HG02885 (cell line): ENCODE measurements around the gene KRT32.
A peak's percentile ranks its signal among the peaks of the same experiment; 100 is the strongest.

Source experiments
- ATAC-seq: cut with Tn5 transposase; IDR thresholded peaks from one replicate; pipeline ENCODE4 v1.9.1; 2021; ENCODE audit warnings: mild to moderate bottlenecking; ENCODE audit not compliant: unreplicated experiment, poor library complexity

The KRT32 gene

DNA sequence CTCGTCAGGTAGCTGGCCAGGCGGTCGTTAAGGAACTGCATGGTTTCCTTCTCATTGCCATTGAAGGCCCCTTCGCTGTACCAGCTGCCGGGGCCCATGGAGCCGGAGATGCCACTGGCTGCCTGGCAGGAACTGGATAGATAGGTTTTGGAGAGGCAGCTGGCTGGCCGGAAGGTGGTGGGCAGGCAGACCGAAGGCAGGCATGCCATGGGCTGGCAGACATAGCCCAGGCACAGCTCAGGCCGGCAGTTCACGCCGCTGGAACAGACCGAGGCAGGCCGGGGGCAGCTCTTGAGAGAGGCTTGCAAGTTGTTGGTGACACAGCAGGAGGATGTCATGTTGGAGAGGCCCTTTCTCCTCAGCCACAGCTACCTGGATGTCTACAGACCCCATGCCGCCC is at the start of gene KRT32:
Gene KRT32, minus strand, starts transcription at position 399 of the 400 bp plus-strand sequence. Its CDS starts 61 bp downstream, at position 338.
- no peak for ATAC-seq

DNA sequence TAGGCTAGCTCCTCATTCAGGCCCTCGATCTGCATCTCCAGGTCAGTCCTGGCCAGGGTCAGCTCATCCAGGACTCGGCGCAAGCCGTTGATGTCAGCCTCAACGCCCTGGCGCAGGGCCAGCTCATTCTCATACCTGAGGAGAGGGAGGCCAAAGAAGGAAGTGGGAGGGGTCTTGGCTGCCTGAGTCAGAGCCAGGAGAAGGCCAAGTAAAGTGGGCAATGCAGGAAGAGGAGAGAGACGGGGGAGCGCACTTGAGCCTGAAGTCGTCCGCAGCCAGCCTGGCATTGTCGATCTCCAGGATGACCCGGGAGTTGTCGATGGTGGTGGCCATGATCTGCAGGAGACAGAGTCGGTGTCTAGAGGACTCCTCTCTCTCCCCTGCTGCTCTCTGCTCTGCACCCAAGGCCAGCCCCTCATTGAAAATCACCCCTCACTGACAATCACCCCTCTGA is 49.7 kb upstream of the KRT32 start:
- no peak for ATAC-seq

DNA sequence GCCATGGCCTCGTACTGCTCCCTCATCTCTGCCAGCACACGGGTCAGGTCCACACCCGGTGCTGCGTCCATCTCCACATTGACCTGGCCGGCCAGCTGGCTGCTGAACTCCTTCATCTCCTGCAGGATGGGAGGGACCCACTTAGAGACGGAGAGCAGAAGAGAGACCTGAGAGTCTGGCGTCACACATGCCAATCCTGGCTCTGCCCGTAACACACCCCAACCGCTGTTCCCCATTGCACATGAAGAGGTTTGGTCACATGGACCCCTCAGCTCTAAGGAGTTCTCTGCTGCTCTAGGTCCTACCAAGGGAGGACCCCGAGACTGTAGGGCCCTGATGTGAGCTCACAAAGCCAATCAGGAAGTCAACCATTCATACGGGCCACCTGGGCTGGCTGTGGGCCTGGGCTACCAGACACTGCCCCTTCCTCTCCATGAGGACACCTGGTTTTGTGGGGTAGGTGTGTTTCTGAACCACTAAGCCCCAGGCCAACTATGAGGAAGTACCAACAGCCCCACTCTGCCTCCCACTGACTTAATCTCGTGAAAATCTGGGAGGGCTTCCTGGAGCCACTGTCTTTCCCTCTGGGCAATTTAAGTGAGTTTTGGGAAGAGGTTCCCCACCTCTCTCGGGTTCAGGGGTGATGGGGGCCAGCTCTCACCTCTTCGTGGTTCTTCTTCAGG is 49.1 kb upstream of the KRT32 start:
- no peak for ATAC-seq

DNA sequence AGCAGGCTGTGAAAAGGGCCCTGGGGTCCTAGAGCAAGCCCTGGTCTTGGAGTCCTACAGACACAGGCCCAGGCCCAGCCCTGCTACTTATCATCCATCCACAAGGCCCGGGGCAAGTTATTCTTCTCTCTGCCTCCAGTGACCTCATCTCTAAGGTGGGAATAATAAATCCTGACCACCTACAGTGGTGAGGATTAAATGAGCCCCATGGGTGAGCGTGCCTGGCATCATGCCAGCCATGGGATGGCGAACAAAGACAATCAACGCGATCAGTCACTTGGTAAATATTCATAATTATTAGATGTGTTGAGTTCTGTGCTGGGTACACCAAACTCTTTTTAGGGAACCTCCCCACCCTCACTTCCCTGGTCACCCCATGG is 46.0 kb upstream of the KRT32 start:
- ATAC-seq: no peak

DNA sequence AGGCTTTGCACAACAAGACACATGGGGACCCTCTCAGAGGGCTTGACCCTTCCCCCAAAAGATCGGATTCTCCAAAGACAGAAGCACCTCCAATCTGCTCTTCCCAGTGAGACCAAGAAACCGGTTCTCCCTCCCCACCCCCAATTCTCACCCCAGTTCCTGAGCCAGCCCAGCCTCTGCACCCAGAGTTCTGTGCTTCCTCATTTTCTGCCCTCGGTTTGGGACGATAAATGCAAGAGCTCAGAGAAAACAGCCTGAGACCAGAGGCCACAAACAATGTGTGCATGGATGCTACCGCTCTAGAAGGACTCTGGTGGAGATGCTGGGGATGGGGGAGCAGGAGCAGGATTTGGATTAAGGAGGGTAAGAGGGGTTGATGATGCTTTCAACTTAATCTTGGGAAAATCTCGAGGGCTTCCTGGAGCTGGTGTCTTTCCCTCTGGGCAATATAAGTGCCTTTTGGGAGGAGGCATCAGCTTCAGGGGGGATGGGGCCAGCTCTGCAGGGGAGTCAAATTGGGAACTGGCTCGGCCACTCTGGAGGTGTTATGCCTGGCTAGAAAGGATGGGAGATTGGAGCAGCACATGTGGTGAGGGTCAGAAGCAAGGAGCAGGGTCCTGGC is 45.5 kb upstream of the KRT32 start:
- ATAC-seq: no peak

DNA sequence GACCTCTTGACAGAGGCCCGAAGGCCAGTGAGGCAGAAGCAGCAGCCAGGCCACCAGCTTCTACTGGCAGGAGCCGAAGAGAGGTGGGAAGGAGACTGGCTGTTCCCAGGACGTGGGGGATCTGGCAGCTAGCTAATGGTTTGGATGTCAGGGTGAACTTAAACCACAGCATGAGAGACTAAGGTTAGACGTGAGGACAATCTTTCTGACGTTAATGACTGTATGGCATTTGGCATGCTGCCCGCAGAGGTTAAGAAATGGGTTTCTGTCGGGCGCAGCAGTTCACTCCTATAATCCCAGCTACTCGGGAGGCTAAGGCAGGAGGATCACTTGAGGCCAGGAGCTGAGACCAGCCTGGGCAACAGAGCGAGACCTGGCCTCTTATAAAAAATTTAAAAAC is 44.5 kb upstream of the KRT32 start:
- no peak for ATAC-seq

DNA sequence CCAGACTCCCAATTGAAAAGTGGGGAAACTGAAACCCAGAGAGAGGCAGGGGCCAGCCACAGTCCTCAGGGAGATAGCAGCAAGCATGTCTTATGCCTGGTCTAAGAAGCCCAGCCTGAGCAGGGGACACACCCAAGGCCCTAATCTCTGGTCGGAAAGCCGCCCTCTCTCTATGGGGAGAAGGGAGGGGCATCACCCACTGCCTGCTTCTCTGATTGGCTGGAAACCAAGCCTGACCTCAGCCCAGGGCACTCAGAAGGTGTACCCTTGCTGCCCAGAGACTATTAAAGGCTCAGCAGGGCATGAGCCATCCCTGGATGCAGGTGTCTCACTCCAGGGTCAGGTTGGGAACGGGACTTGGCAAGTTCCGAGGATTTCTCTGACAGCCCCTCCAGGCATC is 43.9 kb upstream of the KRT32 start:
- ATAC-seq: no peak

DNA sequence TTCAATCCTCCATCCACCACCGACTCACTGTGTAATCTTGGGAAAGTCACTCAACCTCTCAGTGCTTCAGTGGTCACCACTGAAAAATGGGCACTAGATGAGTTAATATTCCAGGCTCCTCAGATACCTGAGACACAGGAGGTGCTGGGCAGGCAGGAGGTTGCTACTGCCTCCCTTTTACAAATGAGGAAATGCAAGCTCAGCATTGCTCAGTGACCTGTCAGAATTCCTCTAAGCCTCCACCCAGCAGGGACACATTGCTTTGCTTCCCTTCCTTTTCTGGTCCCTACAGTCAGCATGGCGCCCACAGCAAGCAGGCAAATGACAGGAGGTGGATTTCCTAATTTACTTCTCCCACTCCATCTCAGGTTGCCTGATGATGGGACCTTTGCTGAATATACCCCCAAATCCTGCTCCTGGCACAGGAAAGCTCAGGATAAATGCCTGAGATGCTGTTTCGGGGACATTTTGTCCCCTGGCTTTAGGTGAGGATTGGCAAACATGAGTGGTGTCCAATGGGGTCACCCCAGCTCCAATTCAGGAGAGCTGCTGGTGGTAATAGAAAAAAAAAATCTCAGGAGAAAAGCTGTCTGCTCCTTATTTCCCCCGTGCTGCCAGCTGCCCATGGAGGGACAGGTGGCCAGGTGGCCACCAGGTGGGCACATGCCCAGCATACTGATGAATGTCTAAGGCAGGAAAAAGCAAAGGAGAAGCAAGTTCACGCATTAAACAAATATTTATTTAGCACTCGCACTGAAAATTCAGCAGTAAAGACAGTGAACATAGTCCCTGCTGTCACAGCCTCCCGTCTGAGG is 43.3 kb upstream of the KRT32 start:
- no peak for ATAC-seq

DNA sequence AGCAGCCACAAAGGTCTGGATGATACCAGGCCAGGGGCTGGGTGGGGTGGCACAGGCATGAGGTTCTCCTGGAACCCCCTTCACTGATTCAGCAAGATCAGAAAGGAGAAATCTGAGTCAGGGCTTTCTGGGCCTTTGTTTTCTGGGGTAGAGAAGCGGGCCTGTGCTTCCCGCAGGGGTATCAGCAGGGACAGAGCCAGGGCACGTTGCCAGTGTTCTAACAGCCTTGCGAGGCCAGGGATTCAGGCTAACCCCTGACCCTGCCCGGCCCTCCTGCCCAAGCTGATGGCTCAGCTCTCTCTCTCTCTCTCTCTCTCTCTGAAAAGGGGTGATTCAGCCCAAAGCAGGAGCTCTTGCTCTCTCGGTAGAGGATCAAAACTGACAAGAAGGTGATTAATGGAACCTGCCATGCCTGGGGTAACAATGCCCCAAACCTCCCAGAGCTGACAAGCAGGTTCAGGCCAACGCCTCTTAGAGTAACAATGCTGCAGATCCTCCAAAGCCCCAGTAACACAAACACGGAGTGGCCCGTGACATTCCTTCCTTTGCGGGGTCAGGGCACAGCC is 40.2 kb upstream of the KRT32 start:
- ATAC-seq: no peak

DNA sequence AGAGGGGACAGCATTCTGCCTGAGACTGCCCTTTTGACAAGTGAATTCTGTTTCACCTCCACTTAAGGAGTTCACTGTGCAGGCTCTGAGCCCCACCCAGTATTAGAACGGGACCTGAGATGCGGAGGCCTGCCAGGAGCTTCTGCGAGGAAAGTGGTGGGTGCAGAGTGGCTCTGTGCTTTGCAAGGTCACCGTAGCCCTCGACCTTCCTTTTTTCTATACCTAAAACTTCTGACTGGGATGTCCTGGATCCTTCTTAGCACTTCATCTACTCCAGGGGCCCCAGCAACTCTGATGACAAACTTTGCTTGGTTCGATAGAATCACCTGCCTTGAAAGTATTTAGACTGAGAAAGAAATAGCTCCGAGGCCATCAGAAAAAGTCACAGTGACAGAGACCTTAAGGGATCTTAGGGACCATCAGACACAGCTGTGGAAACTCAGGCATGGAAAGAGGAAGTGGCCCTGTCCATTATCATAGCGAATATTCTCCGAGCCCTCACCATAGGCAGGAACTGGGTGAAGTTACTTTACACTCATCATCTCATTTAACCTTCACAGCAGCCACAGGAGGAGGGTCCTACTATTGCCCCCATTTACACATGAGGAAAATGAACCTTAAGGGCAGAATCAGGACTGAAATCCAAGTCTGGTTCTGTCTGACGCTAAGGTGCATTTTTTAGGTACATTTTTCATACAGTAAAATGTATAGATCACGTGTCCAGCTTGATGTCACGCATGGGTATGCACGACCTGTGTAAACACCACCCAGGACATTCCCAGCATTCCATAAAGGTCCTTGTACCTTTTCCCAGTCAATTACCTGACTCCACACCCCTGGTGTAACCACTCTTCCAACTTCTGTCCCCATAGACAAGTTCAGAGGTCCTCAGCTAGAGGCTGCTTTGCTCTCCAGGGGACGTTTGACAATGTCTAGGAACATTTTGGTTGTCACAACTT is 38.9 kb upstream of the KRT32 start:
- ATAC-seq: no peak

DNA sequence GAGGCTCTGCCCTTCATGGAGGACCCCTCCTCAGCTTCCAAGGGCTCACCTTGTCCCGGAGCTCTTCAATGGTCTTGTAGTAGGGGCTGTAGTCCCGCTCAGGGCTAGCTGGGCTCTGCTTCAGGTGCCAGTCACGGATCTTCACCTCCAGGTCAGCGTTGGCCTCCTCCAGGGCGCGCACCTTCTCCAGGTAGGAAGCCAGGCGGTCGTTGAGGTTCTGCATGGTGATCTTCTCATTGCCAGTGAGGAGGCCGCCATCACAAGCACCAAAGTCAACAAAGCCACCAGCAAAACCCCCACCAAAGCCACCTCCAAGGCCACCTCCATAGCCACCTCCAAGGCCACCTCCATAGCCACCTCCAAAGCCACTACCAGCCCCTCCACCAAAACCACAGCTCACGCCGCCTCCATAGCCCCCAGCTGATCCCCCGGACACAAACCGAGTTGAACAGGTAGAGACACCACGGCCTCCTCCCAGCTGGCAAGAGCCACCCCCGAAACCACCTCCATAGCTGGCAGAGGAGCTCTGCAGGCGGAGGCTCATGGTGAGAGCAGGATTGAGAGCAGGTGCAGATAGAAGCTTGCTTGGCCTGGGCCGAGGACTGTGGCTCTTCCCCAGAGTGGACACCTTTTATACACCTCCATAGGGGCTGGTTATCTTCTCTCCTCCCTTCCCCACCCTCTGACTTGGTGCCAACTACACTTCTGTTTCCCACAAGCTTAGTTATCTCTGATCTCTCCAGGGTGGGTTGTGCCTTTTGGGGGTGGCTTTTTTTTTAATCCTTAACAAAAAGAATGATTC is 38.0 kb upstream of the KRT32 start, which contains the start of gene KRT13:
Gene KRT13, minus strand, starts transcription at position 606 of the 802 bp plus-strand sequence. Its CDS starts 62 bp downstream, at position 544.
- ATAC-seq: no peak

DNA sequence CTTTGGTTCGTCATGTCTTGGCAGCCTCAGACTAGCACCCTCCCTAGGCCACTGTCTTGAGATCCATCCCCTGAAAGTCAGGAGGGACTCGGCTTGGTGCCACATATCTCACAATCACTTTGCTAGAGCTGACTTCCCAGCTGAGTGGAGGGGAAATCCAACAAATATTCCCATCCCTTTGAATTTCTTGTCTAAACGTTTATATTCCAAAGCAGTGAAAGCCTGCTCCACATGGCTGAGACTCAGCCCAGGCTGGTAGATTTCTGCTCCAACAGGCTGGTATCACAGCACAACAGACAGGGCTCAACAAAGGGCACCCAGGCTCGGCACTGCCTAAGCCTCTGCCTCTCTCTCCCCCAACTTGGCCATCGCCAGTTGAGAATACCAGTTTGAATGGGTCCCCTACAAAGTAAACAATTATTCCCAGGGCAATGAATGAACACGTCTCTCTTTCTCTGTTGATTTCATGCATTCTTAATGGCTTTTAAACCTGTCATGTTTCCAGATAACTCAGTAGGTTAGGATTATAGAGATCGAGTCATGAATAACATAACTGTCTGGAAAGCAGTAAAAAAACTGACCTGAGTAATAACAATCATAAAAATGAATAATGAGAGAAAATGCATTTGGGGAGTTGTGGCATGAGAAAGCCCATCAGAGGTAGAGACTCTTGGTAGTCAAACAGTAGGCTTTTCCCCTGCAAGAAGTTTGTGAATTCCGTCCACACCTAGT is 37.2 kb upstream of the KRT32 start:
- ATAC-seq: no peak

DNA sequence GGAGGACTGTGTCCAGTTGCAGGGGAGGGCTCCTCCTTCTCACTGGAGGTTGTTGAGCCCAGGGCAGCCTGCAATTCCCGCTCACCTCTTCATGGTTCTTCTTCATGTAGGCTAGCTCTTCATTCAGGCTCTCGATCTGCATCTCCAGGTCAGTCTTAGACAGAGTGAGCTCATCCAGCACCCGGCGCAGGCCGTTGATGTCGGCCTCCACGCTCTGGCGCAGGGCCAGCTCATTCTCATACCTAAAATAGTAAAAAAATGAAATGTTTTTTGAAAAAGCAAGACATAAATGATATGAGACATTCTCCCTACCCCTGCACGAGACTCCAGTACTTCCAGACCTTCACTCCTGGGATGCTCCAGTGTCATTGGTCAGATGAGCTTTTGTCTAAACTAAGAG is 36.0 kb upstream of the KRT32 start:
- ATAC-seq: no peak

DNA sequence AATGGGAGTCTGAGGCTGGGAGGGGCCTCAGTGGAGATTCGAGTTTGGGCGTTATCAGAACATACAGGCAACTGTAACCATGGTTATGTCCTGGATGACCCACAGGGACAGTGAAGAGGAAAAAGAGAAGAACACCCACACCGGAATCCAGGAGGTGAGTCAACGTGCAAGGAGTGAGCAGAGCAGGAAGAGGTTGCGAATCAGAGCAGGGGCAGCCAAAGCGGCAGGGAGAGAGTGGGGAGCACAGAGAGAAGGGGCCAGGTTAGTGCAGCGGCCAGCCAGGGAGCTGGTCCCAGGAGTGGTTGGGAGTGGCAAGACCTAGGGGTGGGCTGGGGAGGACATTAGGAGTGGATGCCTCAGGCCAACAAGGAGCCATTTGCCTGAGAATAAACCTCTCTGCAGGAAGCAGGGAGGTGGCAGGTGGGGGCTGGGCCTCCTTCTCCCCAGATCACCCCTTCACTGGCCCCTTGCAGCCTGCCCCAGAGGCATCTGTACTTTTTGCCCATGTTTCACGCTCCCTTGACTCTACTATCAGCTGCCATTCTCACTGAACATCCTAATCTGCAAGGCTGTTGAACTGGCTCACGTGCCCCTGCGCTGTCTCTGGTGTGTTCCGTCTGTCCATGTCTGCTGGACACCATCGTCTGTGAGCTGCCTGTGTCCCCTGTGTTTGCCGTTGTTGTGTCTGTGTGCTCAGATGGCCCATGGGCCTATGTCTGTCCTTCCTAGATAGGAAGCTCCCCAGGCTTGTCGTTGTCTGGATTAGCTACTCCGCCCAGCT is 33.1 kb upstream of the KRT32 start:
- ATAC-seq: no peak

DNA sequence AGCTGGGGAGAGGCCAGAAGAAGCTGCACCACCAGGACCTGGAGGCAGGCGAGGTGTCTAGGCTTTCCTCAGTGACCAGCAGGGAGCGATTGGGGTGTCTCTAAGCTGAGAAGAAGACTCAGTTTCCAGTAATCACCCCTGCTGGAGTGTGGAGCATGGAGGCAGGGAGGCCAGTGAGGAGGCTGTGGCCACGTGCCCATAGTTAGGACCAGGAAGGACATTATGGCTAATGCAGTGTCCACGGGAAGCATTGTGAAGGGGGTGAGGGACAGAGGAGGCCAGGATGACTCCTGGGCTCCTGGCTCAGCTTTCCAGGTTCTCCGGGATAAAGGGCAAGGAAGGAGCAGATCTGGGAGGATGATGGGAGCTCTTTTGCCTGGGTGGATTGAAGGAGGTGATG is 32.5 kb upstream of the KRT32 start:
- no peak for ATAC-seq

DNA sequence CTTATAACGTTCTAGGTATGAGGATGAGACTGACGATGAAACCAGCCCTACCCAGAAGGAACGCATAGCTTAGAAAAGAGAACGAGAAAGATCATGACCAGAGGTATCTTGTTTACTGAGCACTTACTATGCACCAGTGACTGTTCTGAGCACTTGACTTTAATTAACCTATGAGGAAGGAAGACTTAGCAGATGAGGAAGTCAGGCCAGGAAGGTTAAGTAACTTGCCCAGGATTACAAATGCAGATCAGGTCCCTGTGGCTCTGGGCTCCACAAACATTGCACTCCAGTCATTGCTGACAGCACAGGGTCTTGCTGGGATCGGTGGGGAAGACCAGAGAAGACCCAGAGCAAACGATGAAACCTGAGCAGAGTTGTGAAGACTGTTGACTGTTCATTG is 31.1 kb upstream of the KRT32 start:
- no peak for ATAC-seq

DNA sequence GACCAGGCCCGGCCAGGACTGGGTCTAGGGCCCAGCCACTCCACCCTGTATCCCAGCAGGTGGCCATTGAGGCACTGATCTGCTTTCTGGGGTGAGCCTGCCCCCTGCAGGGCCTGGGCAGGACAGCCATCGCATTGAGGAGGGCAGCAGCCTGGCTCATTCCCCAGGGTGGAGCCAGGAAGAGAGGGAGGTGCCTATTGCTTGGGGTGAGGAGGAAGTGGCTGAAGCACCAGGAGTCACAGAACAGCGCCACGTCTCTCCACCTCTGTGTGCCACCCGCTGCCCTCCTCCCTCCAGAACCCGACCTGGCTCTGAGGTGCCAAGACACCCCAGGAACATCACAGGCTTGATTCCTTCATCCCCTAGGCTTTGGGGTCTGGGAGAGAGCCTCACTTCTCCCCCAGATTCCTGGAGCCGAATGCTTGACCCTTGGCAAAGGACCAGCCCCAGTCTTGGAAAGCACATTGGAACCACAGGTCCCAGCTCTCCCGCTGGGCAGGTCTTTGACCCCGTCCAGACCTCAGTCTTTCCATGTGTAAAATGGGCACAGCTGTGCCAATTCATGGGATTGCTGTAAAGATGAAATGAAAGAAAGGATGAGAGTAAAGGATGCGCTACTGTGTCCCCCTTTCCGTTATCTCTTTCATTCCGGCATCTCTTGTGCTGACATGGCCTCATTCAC is 29.8 kb upstream of the KRT32 start:
- peak; percentile 60 for ATAC-seq
